HCT116 (cell line): ENCODE data around the gene CYP3A5. TPM values are rescaled to one million over a fixed set of nuclear protein-coding genes. Genes with fewer than 3 reads are reported as not detected.
A peak's percentile ranks its signal among the peaks of the same experiment; 100 is the strongest.

ENCODE experiments used
- ATAC-seq: fragments of 200-7000 bp; cut with Tn5 transposase; 2 replicates; pipeline ENCODE4 v1.9.1; 2020; ENCODE audit warnings: mild to moderate bottlenecking, moderate library complexity
- Bru-seq: library from RNA; stranded (reverse); fragments of 400-500 nt; gene quantifications from one replicate; lab custom pipeline; 2021; lab: Mats Ljungman, UMichigan
- BruChase-seq, 2 experiments: library from RNA; stranded (reverse); fragments of 400-500 nt; gene quantifications; one replicate each; lab custom pipeline; 2021; lab: Mats Ljungman, UMichigan
- BruUV-seq: library from RNA; stranded (reverse); fragments of 400-500 nt; replicated peaks from 2 replicates; lab custom pipeline; 2021; lab: Mats Ljungman, UMichigan
- CTCF ChIA-PET: fragments of 300-600 bp; sonication (Branson Sonifier 250); formaldehyde crosslinking; loops from one replicate; lab custom pipeline; 2021; ENCODE audit warnings: antibody characterized with exemption; lab: Charles Lee
- POLR2A ChIA-PET: fragments of 300-600, 350-600 bp; sonication (Branson Sonifier 250); formaldehyde crosslinking; loops from one replicate; lab custom pipeline; 2021; ENCODE audit warnings: antibody characterized with exemption; lab: Charles Lee
- RAD21 ChIA-PET, 2 experiments: fragments of 300-600 bp; sonication (Branson Sonifier 250); formaldehyde crosslinking; loops; one replicate each; lab custom pipeline; 2023; ENCODE audit warnings: low total read pairs in 2 of 2; ENCODE audit not compliant: uncharacterized antibody in 2 of 2, unreplicated experiment in 2 of 2, low non-redundant PET in 1 of 2; lab: Charles Lee
- DNase-seq: peaks from one replicate; pipeline ENCODE4 v3.0.0-alpha.2; 2010; ENCODE audit warnings: low read depth, low spot score
- H2AFZ ChIP-seq: fragments of 200-600 bp; shearing (Covaris generic), sonication (generic); 2 replicates; pipeline ENCODE4 v1.6.1; 2017; ENCODE audit warnings: low read depth, mixed run types, mixed read lengths, antibody characterized with exemption, low read length; ENCODE audit not compliant: poor library complexity, severe bottlenecking
- H3K27ac ChIP-seq: 2 replicates; pipeline ENCODE4 v1.5.1; 2012; ENCODE audit warnings: low read depth, low read length
- H3K27me3 ChIP-seq: fragments of 200-600 bp; sonication (generic); 2 replicates; pipeline ENCODE4 v1.6.1; 2016; ENCODE audit warnings: mixed run types, low read length, mixed read lengths; ENCODE audit not compliant: insufficient read depth
- H3K36me3 ChIP-seq, 2 experiments: fragments of 200-500 bp in 1 of 2; fragments of 200-600 bp in 1 of 2; sonication (Bioruptor generic) in 1 of 2; sonication (generic) in 1 of 2; 2 replicates each; pipeline versions ENCODE4 v1.5.1 to v1.6.1; 2014 to 2016; ENCODE audit warnings: low read length in 2 of 2, inconsistent platforms in 1 of 2, mixed read lengths in 1 of 2, mixed run types in 1 of 2; ENCODE audit not compliant: insufficient read depth in 2 of 2, control insufficient read depth in 1 of 2
- H3K4me1 ChIP-seq, 2 experiments: fragments of 200-600 bp in 1 of 2; sonication (generic) in 1 of 2; 2 replicates each; pipeline versions ENCODE4 v1.5.1 to v1.6.1; 2012 to 2017; ENCODE audit warnings: low read length in 2 of 2, inconsistent platforms in 1 of 2, mild to moderate bottlenecking in 1 of 2, mixed read lengths in 1 of 2, mixed run types in 1 of 2, moderate library complexity in 1 of 2; ENCODE audit not compliant: insufficient read depth in 2 of 2, control insufficient read depth in 1 of 2
- H3K4me2 ChIP-seq: fragments of 200-600 bp; sonication (generic); 2 replicates; pipeline ENCODE4 v1.6.1; 2017; ENCODE audit warnings: mixed run types, low read length, mixed read lengths
- H3K4me3 ChIP-seq, 2 experiments: fragments of 200-600 bp in 1 of 2; sonication (generic) in 1 of 2; replicated peaks in 1 of 2; 2 replicates each; pipeline ENCODE4 v1.5.1; 2011 to 2016; ENCODE audit warnings: low read length in 2 of 2, control low read depth in 1 of 2, low read depth in 1 of 2, mild to moderate bottlenecking in 1 of 2, mixed read lengths in 1 of 2, mixed run types in 1 of 2
- H3K79me2 ChIP-seq: fragments of 200-600 bp; sonication (generic); 2 replicates; pipeline ENCODE4 v1.6.1; 2017; ENCODE audit warnings: mild to moderate bottlenecking, mixed run types, low read length, moderate library complexity, mixed read lengths; ENCODE audit not compliant: insufficient read depth
- H3K9ac ChIP-seq: fragments of 200-600 bp; sonication (generic); 2 replicates; pipeline ENCODE4 v1.6.1; 2016; ENCODE audit warnings: low read length, mixed read lengths
- H3K9me2 ChIP-seq: fragments of 200-600 bp; sonication (generic), shearing (Covaris generic); 2 replicates; pipeline ENCODE4 v1.6.1; 2017; ENCODE audit warnings: mixed run types, mild to moderate bottlenecking, moderate library complexity; ENCODE audit not compliant: insufficient read depth
- H3K9me3 ChIP-seq, 2 experiments: fragments of 200-500 bp in 1 of 2; fragments of 200-600 bp in 1 of 2; sonication (Bioruptor generic) in 1 of 2; sonication (generic) in 1 of 2; 2 replicates each; pipeline ENCODE4 v1.6.1; 2014 to 2017; ENCODE audit warnings: low read length in 2 of 2, mixed read lengths in 2 of 2, inconsistent platforms in 1 of 2, low read depth in 1 of 2, mild to moderate bottlenecking in 1 of 2, mixed run types in 1 of 2, moderate library complexity in 1 of 2; ENCODE audit not compliant: control insufficient read depth in 1 of 2, insufficient read depth in 1 of 2
- H4K20me1 ChIP-seq: fragments of 200-600 bp; sonication (generic), shearing (Covaris generic); 2 replicates; pipeline ENCODE4 v1.6.1; 2017; ENCODE audit warnings: mixed run types, mild to moderate bottlenecking, moderate library complexity; ENCODE audit not compliant: insufficient read depth
- CBX3 ChIP-seq: IDR thresholded peaks from 2 replicates; pipeline ENCODE4 v1.6.1; 2012; ENCODE audit warnings: low read depth
- CEBPB ChIP-seq: IDR thresholded peaks from 2 replicates; pipeline ENCODE4 v1.6.1; 2012; ENCODE audit warnings: low read depth
- EGR1 ChIP-seq: IDR thresholded peaks from 2 replicates; pipeline ENCODE4 v1.6.1; 2012; ENCODE audit warnings: low read depth
- JUND ChIP-seq: IDR thresholded peaks from 2 replicates; pipeline ENCODE4 v1.6.1; 2012
- POLR2AphosphoS5 ChIP-seq: IDR thresholded peaks from 2 replicates; pipeline ENCODE4 v1.6.1; 2011; ENCODE audit warnings: mild to moderate bottlenecking, low read depth, low read length, moderate library complexity
- SIN3A ChIP-seq: IDR thresholded peaks from 2 replicates; pipeline ENCODE4 v1.6.1; 2012; ENCODE audit warnings: low read depth
- SRF ChIP-seq: IDR thresholded peaks from 2 replicates; pipeline ENCODE4 v1.6.1; 2012; ENCODE audit warnings: low read depth
- TCF7L2 ChIP-seq: IDR thresholded peaks from 2 replicates; pipeline ENCODE4 v1.7.0; 2011; ENCODE audit warnings: borderline replicate concordance, inconsistent platforms; ENCODE audit not compliant: insufficient read depth, insufficient read length; ENCODE audit errors: extremely low read depth
- YY1 ChIP-seq: IDR thresholded peaks from 2 replicates; pipeline ENCODE4 v1.6.1; 2011; ENCODE audit warnings: low read length, low read depth, moderate library complexity, mild to moderate bottlenecking; ENCODE audit not compliant: insufficient replicate concordance; ENCODE audit errors: extremely low read depth
- intact Hi-C: fragments of 100-400 bp; cut with micrococcal nuclease; formaldehyde crosslinking; loops from 2 replicates; pipeline ENCODE4 v1.10.0; 2022
- long read RNA-seq: library from polyadenylated mRNA; unstranded; transcript quantifications from one replicate; pipeline ENCODE4 v2.0.0, GENCODE V29; 2021; ENCODE audit not compliant: unreplicated experiment
- polyA plus RNA-seq: library from polyadenylated mRNA; unstranded; fragments of >200 nt; gene quantifications from 2 replicates; pipeline ENCODE4 v1.2.1, GENCODE V29; 2012; ENCODE audit warnings: missing spikeins
- total RNA-seq: library from RNA; stranded (reverse); gene quantifications from one replicate; pipeline ENCODE4 v1.2.1, GENCODE V29; 2021; ENCODE audit not compliant: unreplicated experiment
- TF ChIP-seq, protein P1 (sequence below): IDR thresholded peaks from 2 replicates; pipeline ENCODE4 v1.6.1; 2012
- TF ChIP-seq, protein P2 (sequence below): IDR thresholded peaks from 2 replicates; pipeline ENCODE4 v1.6.1; 2011; ENCODE audit warnings: mild to moderate bottlenecking, low read length, moderate library complexity; ENCODE audit not compliant: insufficient replicate concordance; ENCODE audit errors: extremely low read depth
- TF ChIP-seq, protein P3 (sequence below), 3 experiments: fragments of 200-600 bp in 1 of 3; sonication (generic) in 1 of 3; IDR thresholded peaks in 2 of 3; conservative IDR thresholded peaks in 1 of 3; 2 replicates each; pipeline ENCODE4 v1.5.1; 2012 to 2017; ENCODE audit warnings: low read depth in 2 of 3, low read length in 2 of 3, antibody characterized with exemption in 1 of 3, borderline replicate concordance in 1 of 3, control low read depth in 1 of 3, mild to moderate bottlenecking in 1 of 3, mixed read lengths in 1 of 3, mixed run types in 1 of 3, moderate library complexity in 1 of 3; ENCODE audit not compliant: insufficient read depth in 1 of 3
- TF ChIP-seq, protein P4 (sequence below): IDR thresholded peaks from 2 replicates; pipeline ENCODE4 v1.6.1; 2012

Gene CYP3A5
- total RNA-seq (1.5 TPM), Bru-seq, nascent RNA (percentile 31 among the genes with signal in this experiment), BruChase-seq, experiment 1, labeled RNA remaining after a 6-hour chase (percentile 28 among the genes with signal in this experiment), BruChase-seq, experiment 2, labeled RNA remaining after a 2-hour chase (percentile 31 among the genes with signal in this experiment)
- polyA plus RNA-seq, result 0.44 and 1.2 TPM in 2 replicates
- long read RNA-seq, partial matches to known transcripts, result 0 of 1 reads
- long read RNA-seq, other reads (novel, unspliced or antisense), result 0 of 1 reads

DNA sequence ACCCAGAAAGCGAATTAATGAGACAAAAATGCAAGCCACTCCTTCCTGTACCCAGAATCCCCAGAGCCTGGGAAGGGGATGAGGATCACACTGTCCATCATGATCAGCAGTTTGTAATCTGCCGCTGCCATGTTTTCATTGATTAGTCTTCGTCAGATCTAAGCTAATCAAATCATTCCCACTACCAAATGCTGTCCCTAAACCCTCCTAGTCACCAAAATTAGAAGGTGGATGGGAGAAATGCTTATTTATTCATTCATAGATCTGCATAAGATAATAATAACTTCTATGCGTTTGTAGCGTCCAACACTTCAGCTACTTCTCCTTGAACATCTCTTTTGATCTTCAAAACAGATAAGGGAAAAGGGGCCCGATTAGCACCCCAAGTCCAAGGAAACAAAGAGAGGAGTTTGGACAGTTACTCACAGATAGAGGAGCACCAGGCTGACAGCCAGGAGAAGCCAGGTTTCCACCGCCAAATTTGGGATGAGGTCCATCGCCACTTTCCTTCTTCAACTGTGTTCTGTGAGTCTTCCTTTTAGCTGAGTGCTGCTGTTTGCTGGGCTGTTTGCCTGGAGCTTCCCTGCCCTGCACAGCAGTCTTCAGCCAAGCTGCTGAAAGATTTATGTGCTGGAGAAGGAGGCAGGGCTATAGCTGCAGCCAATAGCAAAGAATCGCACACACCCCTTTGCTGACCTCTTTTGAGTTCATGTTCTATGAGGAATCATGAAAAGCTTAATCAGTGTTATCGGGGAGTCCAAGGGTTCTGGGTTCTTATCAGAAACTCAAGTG lies at the start of gene CYP3A5:
CYP3A5 (minus strand) TSS at position 597 of the 792 bp plus-strand sequence; CDS start at position 497, 100 bp downstream.
- no peaks in the 10 kb centered on the region for H4K20me1 ChIP-seq
- no peaks in the 10 kb centered on the region for H3K36me3 ChIP-seq
- peak; percentile 24 for DNase-seq
- intact Hi-C loops, result no loop called here
- H3K9me3 ChIP-seq, result peaks cover 0 to 4% of the 10 kb centered on the region in 2 experiments; a peak in 1 of 4 replicates
- TF ChIP-seq POLR2AphosphoS5, result peak; percentile 49
- TF ChIP-seq SRF, result no peak
- TSS peak; percentile 91 for BruUV-seq
- no peaks in the 10 kb centered on the region for H3K9me2 ChIP-seq
- POLR2A ChIA-PET, result no interaction called here
- ATAC-seq, result peak; percentile 72
- H2AFZ ChIP-seq, result peak within 1 kb of the TSS; percentile 82
- H3K4me2 ChIP-seq, result peak within 1 kb of the TSS; percentile 71
- H3K4me3 ChIP-seq, result peak within 1 kb of the TSS in 1 of 2 experiments; percentile 10; a peak in 2 of 4 replicates
- RAD21 ChIA-PET, result no interaction called here
- no peak within 1 kb of the TSS; the same call in 1 of the 2 replicates for H3K27ac ChIP-seq
- no peaks in the 10 kb centered on the region for H3K27me3 ChIP-seq
- CTCF ChIA-PET, result no interaction called here
- peaks cover 7 to 20% of the 10 kb centered on the region in 2 experiments; a peak in 3 of 4 replicates for H3K4me1 ChIP-seq
- peak within 1 kb of the TSS; percentile 12; the same call in 1 of the 2 replicates for H3K9ac ChIP-seq
- H3K79me2 ChIP-seq, result no peaks in the 10 kb centered on the region

DNA sequence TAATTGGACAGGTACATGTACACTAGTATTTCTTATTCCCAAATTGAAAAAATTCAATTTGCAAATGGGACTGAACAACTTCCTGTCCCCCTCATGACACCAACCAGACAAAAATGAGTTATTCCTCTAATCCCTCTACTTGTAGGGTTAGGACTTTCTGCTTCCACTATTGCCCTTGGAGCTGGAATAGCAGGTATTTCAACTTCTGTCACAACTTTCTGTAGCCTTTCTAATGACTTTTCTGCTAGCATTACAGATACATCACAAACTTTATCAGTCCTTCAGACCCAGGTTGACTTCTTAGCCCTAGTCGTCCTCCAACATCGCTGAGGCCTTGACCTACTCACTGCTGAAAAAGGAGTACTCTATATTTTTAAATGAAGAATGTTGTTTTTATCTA lies 48.8 kb upstream of the CYP3A5 start:
- no peaks in the 10 kb centered on the region for H3K36me3 ChIP-seq
- DNase-seq (no peak), ATAC-seq (no peak)
- no peak overlapping the region for H3K4me2 ChIP-seq
- RAD21 ChIA-PET, result no interaction called here
- H3K27ac ChIP-seq, result no peak overlapping the region
- H3K9me2 ChIP-seq, result no peaks in the 10 kb centered on the region
- no peaks in the 10 kb centered on the region for H3K9me3 ChIP-seq
- no peaks in the 10 kb centered on the region for H3K79me2 ChIP-seq
- CTCF ChIA-PET, result no interaction called here
- H4K20me1 ChIP-seq, result no peaks in the 10 kb centered on the region
- no peaks in the 10 kb centered on the region; a peak in 1 of 4 replicates for H3K4me1 ChIP-seq
- H2AFZ ChIP-seq, result no peak overlapping the region
- intact Hi-C loops, result no loop called here
- no peak overlapping the region for H3K4me3 ChIP-seq
- no TSS peak for BruUV-seq
- H3K27me3 ChIP-seq, result no peaks in the 10 kb centered on the region
- POLR2A ChIA-PET, result no interaction called here
- H3K9ac ChIP-seq, result no peak overlapping the region
- TF ChIP-seq JUND (no peak), SIN3A (no peak), YY1 (no peak), EGR1 (no peak), CBX3 (no peak), CEBPB (no peak), TCF7L2 (no peak)
- TF ChIP-seq, protein P1, sequence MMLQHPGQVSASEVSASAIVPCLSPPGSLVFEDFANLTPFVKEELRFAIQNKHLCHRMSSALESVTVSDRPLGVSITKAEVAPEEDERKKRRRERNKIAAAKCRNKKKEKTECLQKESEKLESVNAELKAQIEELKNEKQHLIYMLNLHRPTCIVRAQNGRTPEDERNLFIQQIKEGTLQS, result no peak
- TF ChIP-seq, protein P2, sequence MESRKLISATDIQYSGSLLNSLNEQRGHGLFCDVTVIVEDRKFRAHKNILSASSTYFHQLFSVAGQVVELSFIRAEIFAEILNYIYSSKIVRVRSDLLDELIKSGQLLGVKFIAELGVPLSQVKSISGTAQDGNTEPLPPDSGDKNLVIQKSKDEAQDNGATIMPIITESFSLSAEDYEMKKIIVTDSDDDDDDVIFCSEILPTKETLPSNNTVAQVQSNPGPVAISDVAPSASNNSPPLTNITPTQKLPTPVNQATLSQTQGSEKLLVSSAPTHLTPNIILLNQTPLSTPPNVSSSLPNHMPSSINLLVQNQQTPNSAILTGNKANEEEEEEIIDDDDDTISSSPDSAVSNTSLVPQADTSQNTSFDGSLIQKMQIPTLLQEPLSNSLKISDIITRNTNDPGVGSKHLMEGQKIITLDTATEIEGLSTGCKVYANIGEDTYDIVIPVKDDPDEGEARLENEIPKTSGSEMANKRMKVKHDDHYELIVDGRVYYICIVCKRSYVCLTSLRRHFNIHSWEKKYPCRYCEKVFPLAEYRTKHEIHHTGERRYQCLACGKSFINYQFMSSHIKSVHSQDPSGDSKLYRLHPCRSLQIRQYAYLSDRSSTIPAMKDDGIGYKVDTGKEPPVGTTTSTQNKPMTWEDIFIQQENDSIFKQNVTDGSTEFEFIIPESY, result no peak
- TF ChIP-seq, protein P3, sequence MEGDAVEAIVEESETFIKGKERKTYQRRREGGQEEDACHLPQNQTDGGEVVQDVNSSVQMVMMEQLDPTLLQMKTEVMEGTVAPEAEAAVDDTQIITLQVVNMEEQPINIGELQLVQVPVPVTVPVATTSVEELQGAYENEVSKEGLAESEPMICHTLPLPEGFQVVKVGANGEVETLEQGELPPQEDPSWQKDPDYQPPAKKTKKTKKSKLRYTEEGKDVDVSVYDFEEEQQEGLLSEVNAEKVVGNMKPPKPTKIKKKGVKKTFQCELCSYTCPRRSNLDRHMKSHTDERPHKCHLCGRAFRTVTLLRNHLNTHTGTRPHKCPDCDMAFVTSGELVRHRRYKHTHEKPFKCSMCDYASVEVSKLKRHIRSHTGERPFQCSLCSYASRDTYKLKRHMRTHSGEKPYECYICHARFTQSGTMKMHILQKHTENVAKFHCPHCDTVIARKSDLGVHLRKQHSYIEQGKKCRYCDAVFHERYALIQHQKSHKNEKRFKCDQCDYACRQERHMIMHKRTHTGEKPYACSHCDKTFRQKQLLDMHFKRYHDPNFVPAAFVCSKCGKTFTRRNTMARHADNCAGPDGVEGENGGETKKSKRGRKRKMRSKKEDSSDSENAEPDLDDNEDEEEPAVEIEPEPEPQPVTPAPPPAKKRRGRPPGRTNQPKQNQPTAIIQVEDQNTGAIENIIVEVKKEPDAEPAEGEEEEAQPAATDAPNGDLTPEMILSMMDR (IDR thresholded peaks at IDR 0.05 in 2 of 3, conservative IDR thresholded peaks at IDR 0.05 in 1 of 3; ENCODE audit: borderline replicate concordance in 1 of 3, insufficient read depth in 1 of 3, low read depth in 2 of 3, low read length in 2 of 3), result no peak
- TF ChIP-seq, protein P4, sequence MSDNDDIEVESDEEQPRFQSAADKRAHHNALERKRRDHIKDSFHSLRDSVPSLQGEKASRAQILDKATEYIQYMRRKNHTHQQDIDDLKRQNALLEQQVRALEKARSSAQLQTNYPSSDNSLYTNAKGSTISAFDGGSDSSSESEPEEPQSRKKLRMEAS, result no peak
